Measurements from ENCODE around the gene GPR68.
A peak's percentile ranks its signal among the peaks of the same experiment; 100 is the strongest.

GPR68 gene

DNA sequence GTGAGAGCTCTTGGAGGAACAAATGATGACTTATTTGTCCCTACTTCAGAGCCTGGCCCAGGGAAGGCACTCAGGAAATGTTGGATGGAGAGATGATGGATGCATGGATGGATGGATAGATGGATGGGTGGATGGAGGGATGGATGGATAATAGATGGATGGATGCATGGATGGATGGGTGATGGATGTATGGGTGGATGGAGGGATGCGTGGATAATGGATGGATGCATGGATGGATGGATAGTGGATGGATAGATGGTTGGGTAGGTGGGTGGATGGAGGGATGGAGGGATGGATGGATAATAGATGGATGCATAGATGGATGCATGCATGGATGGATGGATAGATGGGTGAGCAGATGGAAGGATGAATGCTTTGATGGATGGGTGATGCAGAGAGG is 23.2 kb downstream of the GPR68 start:
- Histone ChIP-seq H3K27ac (ENCODE audit: low read depth in 2 of 2, low read length in 2 of 2) (no peak overlapping the region), H3K4me3 (ENCODE audit: low read length in 2 of 2) (no peak overlapping the region), H3K4me1 (ENCODE audit: control insufficient read depth in 2 of 2, insufficient read depth in 2 of 2, low read length in 2 of 2) (peaks cover 0 to 2% of the 10 kb centered on the region in 2 donors), H3K27me3 (ENCODE audit: control insufficient read depth in 2 of 2, insufficient read depth in 2 of 2, low read length in 2 of 2) (no peaks in the 10 kb centered on the region), H3K9ac (ENCODE audit: low read depth in 1 of 2, low read length in 2 of 2) (no peak overlapping the region), H3K9me3 (ENCODE audit: control insufficient read depth in 2 of 2, low read length in 2 of 2) (no peaks in the 10 kb centered on the region), H3K36me3 (ENCODE audit: control insufficient read depth in 2 of 2, insufficient read depth in 2 of 2, low read length in 2 of 2) (peaks cover 38 to 44% of the 10 kb centered on the region in 2 donors)

- H3K9ac ChIP-seq (ENCODE audit: low read depth in 1 of 2, low read length in 2 of 2) = no peak overlapping the region
- H3K27ac ChIP-seq (ENCODE audit: low read depth in 2 of 2, low read length in 2 of 2) = no peak overlapping the region
- H3K27me3 ChIP-seq (ENCODE audit: control insufficient read depth in 2 of 2, insufficient read depth in 2 of 2, low read length in 2 of 2) = no peaks in the 10 kb centered on the region
- peaks cover 0 to 2% of the 10 kb centered on the region in 2 donors for H3K4me1 ChIP-seq (ENCODE audit: control insufficient read depth in 2 of 2, insufficient read depth in 2 of 2, low read length in 2 of 2)
- no peak overlapping the region for H3K4me3 ChIP-seq (ENCODE audit: low read length in 2 of 2)
- peaks cover 43 to 50% of the 10 kb centered on the region in 2 donors for H3K36me3 ChIP-seq (ENCODE audit: control insufficient read depth in 2 of 2, insufficient read depth in 2 of 2, low read length in 2 of 2)
- H3K9me3 ChIP-seq (ENCODE audit: control insufficient read depth in 2 of 2, low read length in 2 of 2) = no peaks in the 10 kb centered on the region
Observed at GRCh38 chr14:91220581-91221000, 23.9 kb downstream of the GPR68 start.

- H3K9me3 ChIP-seq (ENCODE audit: control insufficient read depth in 2 of 2, low read length in 2 of 2) = no peaks in the 10 kb centered on the region
- peaks cover 47% of the 10 kb centered on the region in 2 donors for H3K36me3 ChIP-seq (ENCODE audit: control insufficient read depth in 2 of 2, insufficient read depth in 2 of 2, low read length in 2 of 2)
- H3K4me3 ChIP-seq (ENCODE audit: low read length in 2 of 2) = no peak overlapping the region
- H3K27ac ChIP-seq (ENCODE audit: low read depth in 2 of 2, low read length in 2 of 2) = no peak overlapping the region
- peaks cover 0 to 2% of the 10 kb centered on the region in 2 donors for H3K4me1 ChIP-seq (ENCODE audit: control insufficient read depth in 2 of 2, insufficient read depth in 2 of 2, low read length in 2 of 2)
- no peaks in the 10 kb centered on the region for H3K27me3 ChIP-seq (ENCODE audit: control insufficient read depth in 2 of 2, insufficient read depth in 2 of 2, low read length in 2 of 2)
- no peak overlapping the region for H3K9ac ChIP-seq (ENCODE audit: low read depth in 1 of 2, low read length in 2 of 2)
Observed at GRCh38 chr14:91219517-91220389, 24.8 kb downstream of the GPR68 start.

DNA sequence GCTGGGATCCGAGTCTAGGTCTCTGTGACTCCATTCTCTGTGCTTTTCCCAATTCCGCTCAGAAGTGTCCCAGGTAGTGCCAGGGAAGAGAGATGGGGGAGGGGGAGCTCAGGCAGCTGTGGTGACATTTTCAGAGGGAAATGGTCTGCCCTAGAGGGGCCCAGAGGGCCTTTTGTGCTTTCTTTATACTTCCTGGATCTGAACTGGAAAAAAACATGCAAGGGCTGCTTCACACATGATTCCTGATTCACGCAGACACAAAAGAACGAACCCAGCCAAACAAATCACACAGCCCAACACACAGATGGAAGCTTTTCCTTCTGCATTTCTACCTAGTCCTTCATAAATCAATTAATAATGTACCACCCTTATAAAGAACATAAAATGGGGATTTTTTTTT is 26.5 kb downstream of the GPR68 start:
- Histone ChIP-seq H3K27me3 (ENCODE audit: control insufficient read depth in 2 of 2, insufficient read depth in 2 of 2, low read length in 2 of 2) (no peaks in the 10 kb centered on the region), H3K9ac (ENCODE audit: low read depth in 1 of 2, low read length in 2 of 2) (no peak overlapping the region), H3K27ac (ENCODE audit: low read depth in 2 of 2, low read length in 2 of 2) (no peak overlapping the region), H3K9me3 (ENCODE audit: control insufficient read depth in 2 of 2, low read length in 2 of 2) (no peaks in the 10 kb centered on the region), H3K36me3 (ENCODE audit: control insufficient read depth in 2 of 2, insufficient read depth in 2 of 2, low read length in 2 of 2) (peaks cover 46 to 53% of the 10 kb centered on the region in 2 donors), H3K4me1 (ENCODE audit: control insufficient read depth in 2 of 2, insufficient read depth in 2 of 2, low read length in 2 of 2) (peaks cover 0 to 2% of the 10 kb centered on the region in 2 donors), H3K4me3 (ENCODE audit: low read length in 2 of 2) (no peak overlapping the region)

- no peak overlapping the region for H3K27ac ChIP-seq (ENCODE audit: low read depth in 2 of 2, low read length in 2 of 2)
- peaks cover 0 to 2% of the 10 kb centered on the region in 2 donors for H3K4me1 ChIP-seq (ENCODE audit: control insufficient read depth in 2 of 2, insufficient read depth in 2 of 2, low read length in 2 of 2)
- peaks cover 47 to 53% of the 10 kb centered on the region in 2 donors for H3K36me3 ChIP-seq (ENCODE audit: control insufficient read depth in 2 of 2, insufficient read depth in 2 of 2, low read length in 2 of 2)
- no peaks in the 10 kb centered on the region for H3K9me3 ChIP-seq (ENCODE audit: control insufficient read depth in 2 of 2, low read length in 2 of 2)
- no peaks in the 10 kb centered on the region for H3K27me3 ChIP-seq (ENCODE audit: control insufficient read depth in 2 of 2, insufficient read depth in 2 of 2, low read length in 2 of 2)
- H3K4me3 ChIP-seq (ENCODE audit: low read length in 2 of 2) = no peak overlapping the region
- H3K9ac ChIP-seq (ENCODE audit: low read depth in 1 of 2, low read length in 2 of 2) = no peak overlapping the region
Observed at GRCh38 chr14:91216731-91217226, 27.7 kb downstream of the GPR68 start.

GRCh38 chr14:91215381-91215780 is 29.1 kb downstream of the GPR68 start:
- no peak overlapping the region for H3K27ac ChIP-seq (ENCODE audit: low read depth in 2 of 2, low read length in 2 of 2)
- no peaks in the 10 kb centered on the region for H3K9me3 ChIP-seq (ENCODE audit: control insufficient read depth in 2 of 2, low read length in 2 of 2)
- peaks cover 0 to 2% of the 10 kb centered on the region in 2 donors for H3K4me1 ChIP-seq (ENCODE audit: control insufficient read depth in 2 of 2, insufficient read depth in 2 of 2, low read length in 2 of 2)
- no peak overlapping the region for H3K9ac ChIP-seq (ENCODE audit: low read depth in 1 of 2, low read length in 2 of 2)
- H3K27me3 ChIP-seq (ENCODE audit: control insufficient read depth in 2 of 2, insufficient read depth in 2 of 2, low read length in 2 of 2) = no peaks in the 10 kb centered on the region
- peaks cover 43 to 52% of the 10 kb centered on the region in 2 donors for H3K36me3 ChIP-seq (ENCODE audit: control insufficient read depth in 2 of 2, insufficient read depth in 2 of 2, low read length in 2 of 2)
- H3K4me3 ChIP-seq (ENCODE audit: low read length in 2 of 2) = no peak overlapping the region

GRCh38 chr14:91214306-91214705 is 30.2 kb downstream of the GPR68 start:
- H3K4me3 ChIP-seq (ENCODE audit: low read length in 2 of 2) = no peak overlapping the region
- no peak overlapping the region for H3K9ac ChIP-seq (ENCODE audit: low read depth in 1 of 2, low read length in 2 of 2)
- no peaks in the 10 kb centered on the region for H3K27me3 ChIP-seq (ENCODE audit: control insufficient read depth in 2 of 2, insufficient read depth in 2 of 2, low read length in 2 of 2)
- H3K9me3 ChIP-seq (ENCODE audit: control insufficient read depth in 2 of 2, low read length in 2 of 2) = no peaks in the 10 kb centered on the region
- H3K36me3 ChIP-seq (ENCODE audit: control insufficient read depth in 2 of 2, insufficient read depth in 2 of 2, low read length in 2 of 2) = peaks cover 40 to 56% of the 10 kb centered on the region in 2 donors
- H3K27ac ChIP-seq (ENCODE audit: low read depth in 2 of 2, low read length in 2 of 2) = no peak overlapping the region
- no peaks in the 10 kb centered on the region for H3K4me1 ChIP-seq (ENCODE audit: control insufficient read depth in 2 of 2, insufficient read depth in 2 of 2, low read length in 2 of 2)

- no peaks in the 10 kb centered on the region for H3K9me3 ChIP-seq (ENCODE audit: control insufficient read depth in 2 of 2, low read length in 2 of 2)
- H3K4me3 ChIP-seq (ENCODE audit: low read length in 2 of 2) = no peak overlapping the region
- no peaks in the 10 kb centered on the region for H3K4me1 ChIP-seq (ENCODE audit: control insufficient read depth in 2 of 2, insufficient read depth in 2 of 2, low read length in 2 of 2)
- no peak overlapping the region for H3K9ac ChIP-seq (ENCODE audit: low read depth in 1 of 2, low read length in 2 of 2)
- peaks cover 39 to 53% of the 10 kb centered on the region in 2 donors for H3K36me3 ChIP-seq (ENCODE audit: control insufficient read depth in 2 of 2, insufficient read depth in 2 of 2, low read length in 2 of 2)
- H3K27ac ChIP-seq (ENCODE audit: low read depth in 2 of 2, low read length in 2 of 2) = no peak overlapping the region
- no peaks in the 10 kb centered on the region for H3K27me3 ChIP-seq (ENCODE audit: control insufficient read depth in 2 of 2, insufficient read depth in 2 of 2, low read length in 2 of 2)
Observed at GRCh38 chr14:91211017-91211416, 33.5 kb downstream of the GPR68 start.

DNA sequence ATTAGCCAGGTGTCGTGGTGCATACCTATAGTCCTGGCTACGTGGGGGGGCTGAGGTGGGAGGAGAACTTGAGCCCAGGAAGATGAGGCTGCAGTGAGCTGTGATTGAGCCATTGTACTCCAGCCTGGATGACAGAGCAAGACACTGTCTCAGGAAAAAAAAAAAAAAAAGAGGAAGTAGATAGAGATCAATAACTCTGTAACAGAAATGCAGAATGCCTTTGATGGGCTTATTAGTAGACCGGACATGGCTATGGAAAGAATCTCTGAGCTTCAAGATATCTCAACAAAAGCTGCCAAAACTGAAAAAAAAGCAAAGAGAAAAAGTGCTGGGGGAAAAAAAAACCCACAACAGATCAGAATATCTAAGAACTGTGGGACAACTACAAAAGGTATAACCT is 37.5 kb downstream of the GPR68 start:
- peaks cover 50 to 66% of the 10 kb centered on the region in 2 donors for H3K36me3 ChIP-seq (ENCODE audit: control insufficient read depth in 2 of 2, insufficient read depth in 2 of 2, low read length in 2 of 2)
- no peak overlapping the region for H3K27ac ChIP-seq (ENCODE audit: low read depth in 2 of 2, low read length in 2 of 2)

GRCh38 chr14:91205459-91205858 is 39.0 kb downstream of the GPR68 start:
- H3K9ac ChIP-seq (ENCODE audit: low read depth in 1 of 2, low read length in 2 of 2) = no peak overlapping the region
- no peak overlapping the region for H3K4me3 ChIP-seq (ENCODE audit: low read length in 2 of 2)
- H3K27me3 ChIP-seq (ENCODE audit: control insufficient read depth in 2 of 2, insufficient read depth in 2 of 2, low read length in 2 of 2) = no peaks in the 10 kb centered on the region
- no peak overlapping the region for H3K27ac ChIP-seq (ENCODE audit: low read depth in 2 of 2, low read length in 2 of 2)
- peaks cover 49 to 71% of the 10 kb centered on the region in 2 donors for H3K36me3 ChIP-seq (ENCODE audit: control insufficient read depth in 2 of 2, insufficient read depth in 2 of 2, low read length in 2 of 2)
- no peaks in the 10 kb centered on the region for H3K9me3 ChIP-seq (ENCODE audit: control insufficient read depth in 2 of 2, low read length in 2 of 2)
- no peaks in the 10 kb centered on the region for H3K4me1 ChIP-seq (ENCODE audit: control insufficient read depth in 2 of 2, insufficient read depth in 2 of 2, low read length in 2 of 2)

More for the DNA sequence above, 37.5 kb downstream of the GPR68 start:
- Histone ChIP-seq H3K9ac (ENCODE audit: low read depth in 1 of 2, low read length in 2 of 2) (peak overlapping the region in 1 of 2 donors; percentile 6), H3K9me3 (ENCODE audit: control insufficient read depth in 2 of 2, low read length in 2 of 2) (no peaks in the 10 kb centered on the region), H3K4me3 (ENCODE audit: low read length in 2 of 2) (no peak overlapping the region), H3K27me3 (ENCODE audit: control insufficient read depth in 2 of 2, insufficient read depth in 2 of 2, low read length in 2 of 2) (no peaks in the 10 kb centered on the region), H3K4me1 (ENCODE audit: control insufficient read depth in 2 of 2, insufficient read depth in 2 of 2, low read length in 2 of 2) (no peaks in the 10 kb centered on the region)
